GM10248 (cell line): ENCODE data around the gene ZNF697.

ENCODE experiments used
- CTCF ChIA-PET: fragments of 300-600 bp; sonication (Branson Sonifier 250); formaldehyde crosslinking; extraction: SDS; loops from one replicate; lab custom pipeline; 2021; ENCODE audit warnings: antibody characterized with exemption; lab: Yijun Ruan, JAX
- POLR2A ChIA-PET: fragments of 350-650 bp; sonication (Branson Sonifier 250); formaldehyde crosslinking; extraction: SDS; loops from one replicate; lab custom pipeline; 2020; ENCODE audit warnings: antibody characterized with exemption; lab: Yijun Ruan, JAX
- DNase-seq: peaks from one replicate; pipeline ENCODE4 v3.0.0; 2012; ENCODE audit errors: extremely low spot score
- TF ChIP-seq, protein P1 (sequence below): IDR thresholded peaks from 2 replicates; pipeline ENCODE4 v1.5.1; 2012; ENCODE audit warnings: mild to moderate bottlenecking, low read depth; ENCODE audit errors: extremely low read depth, missing control alignments, control extremely low read depth

The ZNF697 gene

DNA sequence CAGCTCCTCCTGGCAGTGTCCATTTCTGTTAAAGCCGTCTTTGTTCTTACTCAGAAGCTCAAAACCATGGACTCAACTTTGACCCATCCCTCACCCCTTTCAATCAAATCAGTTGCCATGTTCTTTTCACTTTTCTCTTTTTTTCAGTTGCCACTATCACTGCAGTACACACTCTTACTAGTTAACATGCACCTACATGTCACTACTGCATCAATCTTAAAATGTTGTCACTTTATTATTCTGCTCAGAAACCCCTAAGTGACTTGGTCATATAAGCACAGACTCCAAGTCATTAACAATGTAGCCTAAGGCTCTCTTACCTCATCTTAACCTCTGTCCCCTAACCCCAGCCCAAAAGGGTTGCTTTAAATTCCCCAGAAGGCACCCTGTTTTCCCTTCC is 9.0 kb downstream of the ZNF697 start:
- DNase-seq = no peak
- TF ChIP-seq, protein P1, sequence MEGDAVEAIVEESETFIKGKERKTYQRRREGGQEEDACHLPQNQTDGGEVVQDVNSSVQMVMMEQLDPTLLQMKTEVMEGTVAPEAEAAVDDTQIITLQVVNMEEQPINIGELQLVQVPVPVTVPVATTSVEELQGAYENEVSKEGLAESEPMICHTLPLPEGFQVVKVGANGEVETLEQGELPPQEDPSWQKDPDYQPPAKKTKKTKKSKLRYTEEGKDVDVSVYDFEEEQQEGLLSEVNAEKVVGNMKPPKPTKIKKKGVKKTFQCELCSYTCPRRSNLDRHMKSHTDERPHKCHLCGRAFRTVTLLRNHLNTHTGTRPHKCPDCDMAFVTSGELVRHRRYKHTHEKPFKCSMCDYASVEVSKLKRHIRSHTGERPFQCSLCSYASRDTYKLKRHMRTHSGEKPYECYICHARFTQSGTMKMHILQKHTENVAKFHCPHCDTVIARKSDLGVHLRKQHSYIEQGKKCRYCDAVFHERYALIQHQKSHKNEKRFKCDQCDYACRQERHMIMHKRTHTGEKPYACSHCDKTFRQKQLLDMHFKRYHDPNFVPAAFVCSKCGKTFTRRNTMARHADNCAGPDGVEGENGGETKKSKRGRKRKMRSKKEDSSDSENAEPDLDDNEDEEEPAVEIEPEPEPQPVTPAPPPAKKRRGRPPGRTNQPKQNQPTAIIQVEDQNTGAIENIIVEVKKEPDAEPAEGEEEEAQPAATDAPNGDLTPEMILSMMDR = no peak
- CTCF ChIA-PET = interaction anchor here (0.9 to 2.1 kb wide), 7 partner anchors 9 to 104 kb away, joined by 3 to 11 read pairs (median 4); no protein-coding TSS in a partner anchor
- POLR2A ChIA-PET = interaction anchor here (1.5 kb wide), 1 partner anchor 21 kb away, joined by 3 read pairs; no protein-coding TSS in a partner anchor

DNA sequence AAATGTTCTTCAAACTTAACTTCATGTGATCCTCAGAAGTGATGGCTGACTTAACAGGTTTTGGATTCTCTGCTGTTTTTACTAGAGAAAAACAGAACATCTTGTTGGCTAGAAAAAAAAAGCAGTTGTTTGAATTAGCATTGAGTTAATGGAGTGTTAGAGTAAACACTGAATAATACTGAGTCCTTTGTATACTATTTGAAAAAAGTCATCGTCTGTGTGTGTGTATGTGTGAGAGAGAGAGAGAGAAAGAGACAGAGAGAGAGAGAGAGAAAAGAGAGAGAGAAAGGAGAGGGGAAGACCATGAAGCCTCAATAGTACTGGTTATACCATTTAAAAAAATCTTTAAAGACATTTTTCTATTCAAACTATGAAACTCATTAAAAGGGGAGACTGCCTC is 10.4 kb downstream of the ZNF697 start:
- POLR2A ChIA-PET = no interaction called here

DNA sequence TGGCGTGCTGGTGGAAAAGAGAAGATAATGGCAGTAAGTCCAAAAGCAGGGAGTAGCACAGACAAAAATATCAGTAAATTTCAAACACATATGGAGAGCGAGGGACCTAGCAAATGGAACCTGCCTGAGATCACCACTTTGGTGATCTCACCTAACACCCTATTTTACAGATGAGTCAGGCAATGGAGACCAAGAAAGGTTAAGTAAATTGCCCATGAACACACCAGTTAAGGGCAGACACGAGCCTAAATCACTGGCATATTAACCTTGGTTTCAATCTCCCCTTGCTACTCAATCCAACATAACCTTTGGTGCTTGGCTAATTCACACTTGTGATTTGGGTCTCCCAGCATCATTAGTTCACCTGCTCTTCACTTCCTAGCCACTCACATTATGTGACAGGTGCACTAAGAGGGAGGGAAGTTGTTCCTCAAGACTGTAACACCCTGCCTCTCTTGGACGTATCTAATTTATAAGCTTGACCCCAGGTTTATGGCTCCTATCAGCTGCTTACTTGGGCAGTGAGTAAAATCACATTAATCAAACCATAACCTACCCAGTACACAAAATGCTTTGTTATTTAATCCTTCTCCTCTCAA is 11.5 kb downstream of the ZNF697 start:
- POLR2A ChIA-PET = no interaction called here
- DNase-seq = no peak
- TF ChIP-seq, protein P1 = no peak
- CTCF ChIA-PET = interaction anchor here (1.6 to 3.0 kb wide), 4 partner anchors 12 to 39 kb away, joined by 5 to 16 read pairs (median 8); partner anchors contain the start of gene ZNF697

More for the DNA sequence above, 10.4 kb downstream of the ZNF697 start:
- DNase-seq = no peak
- TF ChIP-seq, protein P1 = no peak
- CTCF ChIA-PET = interaction anchor here (1.8 to 2.1 kb wide), 2 partner anchors 8 to 38 kb away, joined by 8 to 11 read pairs; no protein-coding TSS in a partner anchor

DNA sequence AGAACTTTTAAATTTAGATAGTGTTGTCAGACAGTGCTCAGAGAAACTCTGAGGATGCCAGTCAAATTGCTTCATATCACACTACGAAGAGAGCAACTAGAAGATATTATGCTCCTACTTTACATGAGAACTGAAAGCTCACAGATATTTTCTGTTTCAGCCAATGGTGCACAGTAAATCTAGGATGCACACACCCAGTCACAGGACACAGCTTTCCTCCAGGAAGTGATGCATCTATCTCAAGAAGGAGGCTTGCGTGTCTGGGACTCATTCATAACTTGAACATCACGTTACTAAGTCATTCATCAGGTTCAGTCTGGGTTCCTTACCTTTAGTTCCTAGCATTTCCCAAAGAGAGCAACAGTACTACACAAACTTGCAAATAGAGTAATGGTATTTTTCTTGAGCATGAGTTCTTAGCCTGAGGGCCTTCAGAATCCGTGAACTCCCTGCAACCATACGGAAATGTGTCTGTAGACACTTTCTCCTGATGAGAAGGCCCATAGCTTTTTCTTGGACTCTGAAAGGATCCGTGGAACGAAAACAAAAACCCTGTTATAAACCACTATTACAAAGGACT is 12.2 kb downstream of the ZNF697 start:
- TF ChIP-seq, protein P1 = no peak
- ChIA-PET CTCF (interaction anchor here (1.1 to 3.0 kb wide), 6 partner anchors 10 to 39 kb away, joined by 3 to 16 read pairs (median 6); partner anchors contain the start of gene ZNF697), POLR2A (no interaction called here)
- peak; percentile 38 for DNase-seq

DNA sequence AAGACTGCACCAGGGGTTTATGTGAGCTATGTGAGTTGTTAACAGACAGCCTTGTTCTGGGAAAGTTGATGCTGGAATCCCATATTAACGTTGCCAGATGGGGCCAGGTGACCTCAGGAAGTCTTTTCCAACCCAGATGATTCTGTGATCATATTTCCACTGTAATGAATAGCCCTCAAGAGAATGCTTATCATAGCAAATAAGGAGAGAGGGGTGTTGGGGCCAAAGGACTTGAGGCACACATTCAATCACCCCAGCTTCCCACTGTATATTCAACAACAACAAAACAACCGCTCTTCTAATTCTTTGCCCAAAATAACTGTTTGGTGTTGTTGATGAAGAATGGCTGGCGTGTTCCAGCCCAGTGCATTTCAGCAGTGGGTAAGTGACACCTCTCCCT is 14.1 kb downstream of the ZNF697 start:
- DNase-seq = no peak
- POLR2A ChIA-PET = no interaction called here
- CTCF ChIA-PET = interaction anchor here (26.6 kb wide), 1 partner anchor 29 kb away, joined by 1134 read pairs; the partner anchor contains the start of gene ZNF697
- TF ChIP-seq, protein P1 = no peak

DNA sequence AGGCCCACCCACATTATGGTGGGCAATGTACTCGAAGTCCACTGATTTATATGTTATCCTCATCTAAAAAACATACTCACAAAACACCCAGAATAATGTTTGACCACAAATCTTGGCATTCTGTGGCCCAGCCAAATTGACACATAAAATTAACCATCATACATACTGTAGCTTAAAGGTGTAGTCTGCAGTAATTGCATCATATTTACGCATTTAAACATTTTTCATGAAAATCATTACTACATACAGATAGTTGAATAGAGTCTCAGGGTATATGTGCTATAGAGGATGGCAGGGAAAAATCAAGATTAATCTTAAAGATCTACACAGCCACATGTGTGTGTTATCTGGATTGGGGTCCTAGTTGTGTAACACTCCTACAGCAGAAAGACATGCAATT is 14.5 kb downstream of the ZNF697 start:
- ChIA-PET CTCF (interaction anchor here (26.6 kb wide), 1 partner anchor 30 kb away, joined by 1134 read pairs; the partner anchor contains the start of gene ZNF697), POLR2A (no interaction called here)

More for the DNA sequence above, 14.5 kb downstream of the ZNF697 start:
- no peak for DNase-seq
- TF ChIP-seq, protein P1 = no peak
